K562 treated with DMSO at 1 percent for 12 hours (cell line): ENCODE results near the gene ACSL1. TPM values are rescaled to one million over a fixed set of nuclear protein-coding genes. Genes with fewer than 3 reads are reported as not detected.

Source experiments
- total RNA-seq: library from RNA; unstranded; fragments of 300-600 nt; gene quantifications from 2 replicates; pipeline ENCODE4 v1.2.3, GENCODE V29; 2022; ENCODE audit not compliant: insufficient read depth

The ACSL1 gene, protein sequence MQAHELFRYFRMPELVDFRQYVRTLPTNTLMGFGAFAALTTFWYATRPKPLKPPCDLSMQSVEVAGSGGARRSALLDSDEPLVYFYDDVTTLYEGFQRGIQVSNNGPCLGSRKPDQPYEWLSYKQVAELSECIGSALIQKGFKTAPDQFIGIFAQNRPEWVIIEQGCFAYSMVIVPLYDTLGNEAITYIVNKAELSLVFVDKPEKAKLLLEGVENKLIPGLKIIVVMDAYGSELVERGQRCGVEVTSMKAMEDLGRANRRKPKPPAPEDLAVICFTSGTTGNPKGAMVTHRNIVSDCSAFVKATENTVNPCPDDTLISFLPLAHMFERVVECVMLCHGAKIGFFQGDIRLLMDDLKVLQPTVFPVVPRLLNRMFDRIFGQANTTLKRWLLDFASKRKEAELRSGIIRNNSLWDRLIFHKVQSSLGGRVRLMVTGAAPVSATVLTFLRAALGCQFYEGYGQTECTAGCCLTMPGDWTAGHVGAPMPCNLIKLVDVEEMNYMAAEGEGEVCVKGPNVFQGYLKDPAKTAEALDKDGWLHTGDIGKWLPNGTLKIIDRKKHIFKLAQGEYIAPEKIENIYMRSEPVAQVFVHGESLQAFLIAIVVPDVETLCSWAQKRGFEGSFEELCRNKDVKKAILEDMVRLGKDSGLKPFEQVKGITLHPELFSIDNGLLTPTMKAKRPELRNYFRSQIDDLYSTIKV
- total RNA-seq, result 19.3 and 46.8 TPM in 2 replicates

DNA sequence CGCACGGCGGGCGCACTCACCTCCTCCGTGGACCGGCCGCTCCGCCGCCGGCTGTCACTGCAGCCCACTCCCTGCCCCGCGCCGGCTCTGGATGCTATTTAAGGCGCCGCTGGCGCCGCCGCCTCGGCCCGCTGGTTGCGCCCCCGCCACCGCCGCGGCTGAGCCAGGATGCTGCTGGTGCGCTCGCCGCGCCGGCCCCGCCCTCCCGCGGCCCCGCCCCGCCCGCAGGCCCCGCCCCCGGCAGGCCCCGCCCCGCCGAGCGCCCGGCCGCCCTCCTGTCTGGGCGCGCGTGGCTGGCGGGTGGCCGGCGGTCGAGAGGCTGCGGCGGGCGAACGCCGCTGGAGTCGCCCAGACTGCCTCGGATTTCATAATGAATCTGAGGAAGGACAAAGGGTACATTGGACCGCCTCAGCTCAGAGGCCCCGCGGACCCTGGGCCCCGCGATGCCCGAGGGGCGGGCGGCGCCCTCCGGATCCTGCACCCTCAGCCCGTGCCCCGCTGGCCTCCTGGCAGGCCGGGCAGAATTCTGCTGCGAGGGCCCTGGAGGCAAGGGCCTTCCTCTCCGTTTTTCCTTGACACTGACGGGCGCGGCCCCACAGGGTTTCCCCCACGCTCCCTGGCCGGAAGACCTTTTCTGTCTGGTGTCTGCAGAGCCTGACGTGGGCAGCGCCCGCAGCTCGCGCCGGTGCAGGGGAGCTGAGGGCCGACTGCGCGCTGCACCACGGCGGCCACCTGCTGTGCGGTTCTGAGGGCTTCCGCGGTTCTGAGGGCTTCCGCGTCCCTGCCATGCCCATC is at the start of gene ACSL1:
ACSL1 (minus strand) TSS at position 73 of the 795 bp plus-strand sequence. CDS start 22,454 bp downstream, outside the sequence.

DNA sequence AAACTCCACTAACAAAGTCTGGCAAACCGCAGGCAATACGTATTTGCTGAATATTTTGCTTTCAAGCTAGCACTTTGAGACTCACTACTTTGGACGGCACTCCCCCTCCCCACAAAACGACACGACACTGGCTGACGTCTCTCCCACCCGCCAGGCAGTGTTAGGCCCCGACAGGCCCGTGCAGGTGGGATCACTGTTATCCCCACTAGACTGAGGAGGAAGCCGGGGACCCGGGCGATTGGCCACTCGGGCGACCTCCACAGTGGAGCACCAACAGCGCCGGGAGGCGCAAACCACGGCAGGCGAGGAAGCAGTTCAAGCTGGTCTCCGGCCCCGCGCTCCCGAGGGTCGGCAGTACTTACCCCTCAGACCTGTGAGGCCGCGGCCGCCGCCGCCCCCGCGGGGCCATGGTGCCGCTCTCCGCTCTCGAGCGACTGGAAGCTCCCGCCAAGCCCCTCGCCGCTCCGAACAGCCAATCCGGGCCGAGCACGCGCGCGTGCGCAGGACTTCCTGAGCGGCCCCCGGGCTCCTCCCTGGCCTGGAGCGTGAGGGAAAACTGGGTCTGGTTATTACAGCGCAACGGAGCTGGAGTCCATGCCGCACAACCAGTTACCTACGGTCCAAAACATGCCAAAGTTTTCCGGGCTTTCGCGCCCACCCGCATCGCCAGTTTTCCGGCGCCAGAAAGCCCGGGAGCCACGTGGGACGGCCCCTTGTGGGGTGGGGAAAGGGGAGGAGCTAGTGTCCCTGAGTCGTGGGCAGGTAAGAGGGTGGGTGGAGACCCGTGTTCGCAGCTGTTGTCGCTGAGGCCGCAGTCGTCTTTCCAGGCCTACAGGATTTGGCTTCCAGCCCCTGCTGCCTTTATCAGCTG is 91.9 kb downstream of the ACSL1 start, which contains the start of gene CENPU:
CENPU (minus strand) TSS at position 443 of the 871 bp plus-strand sequence; CDS start at position 409, 34 bp downstream.

Other genes with a start within 250 kb of the ACSL1 start
- gene CASP3, start 176.5 kb downstream of the ACSL1 start, total RNA-seq, result 16.8 and 31.9 TPM in 2 replicates
- 22.0 and 29.6 TPM in 2 replicates for gene PRIMPOL, start 176.2 kb downstream of the ACSL1 start, total RNA-seq
- gene CENPU, start 91.9 kb downstream of the ACSL1 start, total RNA-seq, result 43.5 and 86.1 TPM in 2 replicates
- not detected in 2 replicates for gene HELT, start 192.5 kb upstream of the ACSL1 start, total RNA-seq